ENCODE results near the gene FBXW2. TPM values are rescaled to one million over a fixed set of nuclear protein-coding genes. Genes with fewer than 3 reads are reported as not detected.

Gene FBXW2
- total and polyA plus RNA-seq, 10 of the 15 experiments (the other 5 are each of a cell fraction or from before 2014, with no cell fraction given), result 2.9 to 56.9 (median 39.1) TPM

- TF ChIP-seq SIN3A (IDR thresholded peaks at IDR 0.05; ENCODE audit: low read depth, low read length) (peak; percentile 81), POLR2AphosphoS2 (IDR thresholded peaks at IDR 0.05; ENCODE audit: low read depth, low read length) (peak; percentile 75; the same call in 1 of the 2 replicates), MYC (IDR thresholded peaks at IDR 0.05; ENCODE audit: insufficient read depth, insufficient read length, insufficient replicate concordance, low read length, severe bottlenecking) (no peak), ZBTB33 (IDR thresholded peaks at IDR 0.05) (no peak), CREM (IDR thresholded peaks at IDR 0.05; ENCODE audit: low read depth) (peak; percentile 99), ZSCAN29 (IDR thresholded peaks at IDR 0.05) (no peak), ATF7 (IDR thresholded peaks at IDR 0.05; ENCODE audit: low read depth) (no peak), STAT1 (conservative IDR thresholded peaks at IDR 0.05) (no peak), FOS (IDR thresholded peaks at IDR 0.05; ENCODE audit: borderline replicate concordance, extremely low read depth, insufficient read length) (no peak), CBX5 (IDR thresholded peaks at IDR 0.05; ENCODE audit: low read depth) (0 out of 2 replicates have a peak, but pooled peaks have one; percentile 65), NRF1 (conservative IDR thresholded peaks at IDR 0.05; ENCODE audit: low read depth, low read length) (no peak), GABPA (IDR thresholded peaks at IDR 0.05; ENCODE audit: low read depth) (peak; percentile 95), POLR2A (IDR thresholded peaks at IDR 0.05; ENCODE audit: low read depth, low read length) (peak; percentile 94), FOXM1 (IDR thresholded peaks at IDR 0.05; ENCODE audit: low read depth, low read length) (no peak), ZNF274 (IDR thresholded peaks at IDR 0.05; ENCODE audit: insufficient read depth, insufficient read length) (no peak), IKZF1 (conservative IDR thresholded peaks at IDR 0.05) (peak; percentile 93), RFX5 (IDR thresholded peaks at IDR 0.05; ENCODE audit: low read depth, low read length) (no peak), BCLAF1 (IDR thresholded peaks at IDR 0.05) (no peak), BRCA1 (IDR thresholded peaks at IDR 0.05; ENCODE audit: low read depth, low read length) (no peak), ATF2 (IDR thresholded peaks at IDR 0.05; ENCODE audit: low read length) (no peak), PML (IDR thresholded peaks at IDR 0.05; ENCODE audit: low read length) (peak; percentile 97), YY1 (IDR thresholded peaks at IDR 0.05; ENCODE audit: low read depth, low read length) (peak; percentile 80), RAD51 (IDR thresholded peaks at IDR 0.05) (no peak), RBBP5 (conservative IDR thresholded peaks at IDR 0.05) (no peak), TARDBP (IDR thresholded peaks at IDR 0.05; ENCODE audit: borderline replicate concordance) (no peak)
- TF ChIP-seq, protein P1, sequence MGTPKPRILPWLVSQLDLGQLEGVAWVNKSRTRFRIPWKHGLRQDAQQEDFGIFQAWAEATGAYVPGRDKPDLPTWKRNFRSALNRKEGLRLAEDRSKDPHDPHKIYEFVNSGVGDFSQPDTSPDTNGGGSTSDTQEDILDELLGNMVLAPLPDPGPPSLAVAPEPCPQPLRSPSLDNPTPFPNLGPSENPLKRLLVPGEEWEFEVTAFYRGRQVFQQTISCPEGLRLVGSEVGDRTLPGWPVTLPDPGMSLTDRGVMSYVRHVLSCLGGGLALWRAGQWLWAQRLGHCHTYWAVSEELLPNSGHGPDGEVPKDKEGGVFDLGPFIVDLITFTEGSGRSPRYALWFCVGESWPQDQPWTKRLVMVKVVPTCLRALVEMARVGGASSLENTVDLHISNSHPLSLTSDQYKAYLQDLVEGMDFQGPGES (IDR thresholded peaks at IDR 0.05), result no peak
Observed at GRCh38 chr9:120792898-120793765, at the start of gene FBXW2 (continued).

Data from GM12878 (cell line).